ENCODE measurements around the gene LONRF2.

The LONRF2 gene

GRCh38 chr2:100241236-100241635 is 81.1 kb downstream of the LONRF2 start:
- Histone ChIP-seq H3K23ac (ENCODE audit: low read length in 2 of 2) (no peak overlapping the region), H3K18ac (ENCODE audit: low read depth in 1 of 2, low read length in 2 of 2) (no peak overlapping the region), H2BK15ac (ENCODE audit: low read depth, poor library complexity, severe bottlenecking) (no peak overlapping the region), H3K4me3 (ENCODE audit: insufficient read depth in 1 of 2, low read depth in 1 of 2, low read length in 2 of 2) (no peak overlapping the region), H3K79me1 (replicated peaks; ENCODE audit: low read length, poor library complexity, severe bottlenecking) (no peaks in the 10 kb centered on the region), H3K4me2 (ENCODE audit: low read length, poor library complexity, severe bottlenecking) (no peak overlapping the region), H3K36me3 (ENCODE audit: control insufficient read depth in 1 of 2, insufficient read depth in 2 of 2, low read depth in 1 of 2, low read length in 2 of 2) (no peaks in the 10 kb centered on the region), H3K14ac (ENCODE audit: low read length in 2 of 2) (no peak overlapping the region), H4K91ac (ENCODE audit: low read length) (no peak overlapping the region), H2AFZ (ENCODE audit: low read depth, low read length) (no peak overlapping the region), H4K8ac (ENCODE audit: low read length) (no peak overlapping the region), H2AK5ac (ENCODE audit: low read length, severe bottlenecking) (no peak overlapping the region), H3K4me1 (ENCODE audit: control insufficient read depth, insufficient read depth, low read depth, low read length) (peaks cover 18% of the 10 kb centered on the region), H3K4ac (ENCODE audit: low read depth in 1 of 2, low read length in 2 of 2) (no peak overlapping the region), H2BK120ac (ENCODE audit: low read depth, low read length) (no peak overlapping the region), H3K27me3 (ENCODE audit: control insufficient read depth in 1 of 2, insufficient read depth in 1 of 2, low read length in 2 of 2) (peaks cover 0 to 51% of the 10 kb centered on the region in 2 experiments), H3K9me3 (ENCODE audit: control insufficient read depth, low read length) (no peaks in the 10 kb centered on the region), H3K9ac (ENCODE audit: low read length) (no peak overlapping the region), H2BK5ac (ENCODE audit: low read depth, low read length, poor library complexity, severe bottlenecking) (no peak overlapping the region), H2BK12ac (ENCODE audit: low read length in 2 of 2) (peak overlapping the region in 1 of 2 experiments; percentile 29), H3K27ac (ENCODE audit: low read length, poor library complexity, severe bottlenecking) (no peak overlapping the region)
- no peak for DNase-seq
- WGBS: 92% methylated on average over 6 of the region's 6 CpGs

GRCh38 chr2:100240386-100240785 is 81.9 kb downstream of the LONRF2 start:
- no peak for DNase-seq
- Histone ChIP-seq H3K27me3 (ENCODE audit: control insufficient read depth in 1 of 2, insufficient read depth in 1 of 2, low read length in 2 of 2) (peaks cover 0 to 52% of the 10 kb centered on the region in 2 experiments), H2AK5ac (ENCODE audit: low read length, severe bottlenecking) (no peak overlapping the region)

GRCh38 chr2:100239486-100240210 is 82.7 kb downstream of the LONRF2 start:
- Histone ChIP-seq H2BK12ac (ENCODE audit: low read length in 2 of 2) (no peak overlapping the region), H3K4me3 (ENCODE audit: insufficient read depth in 1 of 2, low read depth in 1 of 2, low read length in 2 of 2) (no peak overlapping the region), H2AFZ (ENCODE audit: low read depth, low read length) (no peak overlapping the region), H3K14ac (ENCODE audit: low read length in 2 of 2) (no peak overlapping the region), H4K8ac (ENCODE audit: low read length) (no peak overlapping the region), H2BK5ac (ENCODE audit: low read depth, low read length, poor library complexity, severe bottlenecking) (no peak overlapping the region), H3K4me2 (ENCODE audit: low read length, poor library complexity, severe bottlenecking) (no peak overlapping the region), H3K79me1 (replicated peaks; ENCODE audit: low read length, poor library complexity, severe bottlenecking) (no peaks in the 10 kb centered on the region), H3K23ac (ENCODE audit: low read length in 2 of 2) (no peak overlapping the region), H3K4me1 (ENCODE audit: control insufficient read depth, insufficient read depth, low read depth, low read length) (peaks cover 26% of the 10 kb centered on the region), H3K4ac (ENCODE audit: low read depth in 1 of 2, low read length in 2 of 2) (peak overlapping the region in 1 of 2 experiments; percentile 13), H3K9ac (ENCODE audit: low read length) (no peak overlapping the region), H4K91ac (ENCODE audit: low read length) (no peak overlapping the region), H2AK5ac (ENCODE audit: low read length, severe bottlenecking) (no peak overlapping the region), H3K27me3 (ENCODE audit: control insufficient read depth in 1 of 2, insufficient read depth in 1 of 2, low read length in 2 of 2) (peaks cover 0 to 49% of the 10 kb centered on the region in 2 experiments), H3K36me3 (ENCODE audit: control insufficient read depth in 1 of 2, insufficient read depth in 2 of 2, low read depth in 1 of 2, low read length in 2 of 2) (no peaks in the 10 kb centered on the region), H3K27ac (ENCODE audit: low read length, poor library complexity, severe bottlenecking) (no peak overlapping the region), H3K9me3 (ENCODE audit: control insufficient read depth, low read length) (no peaks in the 10 kb centered on the region), H3K18ac (ENCODE audit: low read depth in 1 of 2, low read length in 2 of 2) (no peak overlapping the region), H2BK120ac (ENCODE audit: low read depth, low read length) (no peak overlapping the region), H2BK15ac (ENCODE audit: low read depth, poor library complexity, severe bottlenecking) (no peak overlapping the region)
- 54% methylated on average over 9 of the region's 12 CpGs for WGBS
- no peak for DNase-seq

More at GRCh38 chr2:100240386-100240785, 81.9 kb downstream of the LONRF2 start:
- 93% methylated on average over 10 of the region's 10 CpGs for WGBS
- Histone ChIP-seq H4K91ac (ENCODE audit: low read length) (peak overlapping the region; percentile 49), H3K9ac (ENCODE audit: low read length) (no peak overlapping the region), H3K36me3 (ENCODE audit: control insufficient read depth in 1 of 2, insufficient read depth in 2 of 2, low read depth in 1 of 2, low read length in 2 of 2) (no peaks in the 10 kb centered on the region), H4K8ac (ENCODE audit: low read length) (no peak overlapping the region), H3K18ac (ENCODE audit: low read depth in 1 of 2, low read length in 2 of 2) (no peak overlapping the region), H3K14ac (ENCODE audit: low read length in 2 of 2) (peak overlapping the region in 1 of 2 experiments; percentile 2), H2BK5ac (ENCODE audit: low read depth, low read length, poor library complexity, severe bottlenecking) (no peak overlapping the region), H3K4ac (ENCODE audit: low read depth in 1 of 2, low read length in 2 of 2) (no peak overlapping the region), H2BK120ac (ENCODE audit: low read depth, low read length) (no peak overlapping the region), H2BK12ac (ENCODE audit: low read length in 2 of 2) (no peak overlapping the region), H3K79me1 (replicated peaks; ENCODE audit: low read length, poor library complexity, severe bottlenecking) (no peaks in the 10 kb centered on the region), H3K27ac (ENCODE audit: low read length, poor library complexity, severe bottlenecking) (no peak overlapping the region), H3K4me2 (ENCODE audit: low read length, poor library complexity, severe bottlenecking) (no peak overlapping the region), H2AFZ (ENCODE audit: low read depth, low read length) (no peak overlapping the region), H3K4me1 (ENCODE audit: control insufficient read depth, insufficient read depth, low read depth, low read length) (peaks cover 23% of the 10 kb centered on the region), H3K23ac (ENCODE audit: low read length in 2 of 2) (no peak overlapping the region), H3K9me3 (ENCODE audit: control insufficient read depth, low read length) (no peaks in the 10 kb centered on the region), H3K4me3 (ENCODE audit: insufficient read depth in 1 of 2, low read depth in 1 of 2, low read length in 2 of 2) (no peak overlapping the region), H2BK15ac (ENCODE audit: low read depth, poor library complexity, severe bottlenecking) (no peak overlapping the region)

- H2BK15ac ChIP-seq (ENCODE audit: low read depth, poor library complexity, severe bottlenecking): no peak overlapping the region
- H2AK5ac ChIP-seq (ENCODE audit: low read length, severe bottlenecking): no peak overlapping the region
- WGBS: 85% methylated on average over 8 of the region's 8 CpGs
- no peak overlapping the region for H3K14ac ChIP-seq (ENCODE audit: low read length in 2 of 2)
- H3K4me2 ChIP-seq (ENCODE audit: low read length, poor library complexity, severe bottlenecking): no peak overlapping the region
- no peak overlapping the region for H2BK12ac ChIP-seq (ENCODE audit: low read length in 2 of 2)
- H3K36me3 ChIP-seq (ENCODE audit: control insufficient read depth in 1 of 2, insufficient read depth in 2 of 2, low read depth in 1 of 2, low read length in 2 of 2): no peaks in the 10 kb centered on the region
- no peaks in the 10 kb centered on the region for H3K79me1 ChIP-seq (replicated peaks; ENCODE audit: low read length, poor library complexity, severe bottlenecking)
- H3K18ac ChIP-seq (ENCODE audit: low read depth in 1 of 2, low read length in 2 of 2): no peak overlapping the region
- H3K4me3 ChIP-seq (ENCODE audit: insufficient read depth in 1 of 2, low read depth in 1 of 2, low read length in 2 of 2): no peak overlapping the region
- H3K27me3 ChIP-seq (ENCODE audit: control insufficient read depth in 1 of 2, insufficient read depth in 1 of 2, low read length in 2 of 2): peaks cover 0 to 42% of the 10 kb centered on the region in 2 experiments
- no peak overlapping the region for H2AFZ ChIP-seq (ENCODE audit: low read depth, low read length)
- no peaks in the 10 kb centered on the region for H3K9me3 ChIP-seq (ENCODE audit: control insufficient read depth, low read length)
- no peak overlapping the region for H3K4ac ChIP-seq (ENCODE audit: low read depth in 1 of 2, low read length in 2 of 2)
- H4K91ac ChIP-seq (ENCODE audit: low read length): no peak overlapping the region
- no peak overlapping the region for H3K23ac ChIP-seq (ENCODE audit: low read length in 2 of 2)
- DNase-seq: no peak
- H3K27ac ChIP-seq (ENCODE audit: low read length, poor library complexity, severe bottlenecking): no peak overlapping the region
- peaks cover 28% of the 10 kb centered on the region for H3K4me1 ChIP-seq (ENCODE audit: control insufficient read depth, insufficient read depth, low read depth, low read length)
- no peak overlapping the region for H4K8ac ChIP-seq (ENCODE audit: low read length)
- no peak overlapping the region for H2BK5ac ChIP-seq (ENCODE audit: low read depth, low read length, poor library complexity, severe bottlenecking)
- no peak overlapping the region for H3K9ac ChIP-seq (ENCODE audit: low read length)
- no peak overlapping the region for H2BK120ac ChIP-seq (ENCODE audit: low read depth, low read length)
Observed at GRCh38 chr2:100238471-100238870, 83.8 kb downstream of the LONRF2 start.

Data from mesenchymal stem cell (in vitro differentiated cells and primary cell).